HL-60 (cell line): Measurements from ENCODE around the gene UXS1.

Experiments
- SPI1 ChIP-seq: IDR thresholded peaks from 2 replicates; pipeline ENCODE4 v1.6.1; 2012; ENCODE audit warnings: low read depth, mild to moderate bottlenecking, borderline replicate concordance
- TF ChIP-seq, protein P1 (sequence below): IDR thresholded peaks from one replicate; pipeline ENCODE4 v1.5.1; 2011; ENCODE audit warnings: low read length, control low read depth, inconsistent platforms; ENCODE audit not compliant: insufficient read depth
- TF ChIP-seq, protein P2 (sequence below): IDR thresholded peaks from 2 replicates; pipeline ENCODE4 v1.6.1; 2012; ENCODE audit warnings: low read depth; ENCODE audit not compliant: insufficient replicate concordance

DNA sequence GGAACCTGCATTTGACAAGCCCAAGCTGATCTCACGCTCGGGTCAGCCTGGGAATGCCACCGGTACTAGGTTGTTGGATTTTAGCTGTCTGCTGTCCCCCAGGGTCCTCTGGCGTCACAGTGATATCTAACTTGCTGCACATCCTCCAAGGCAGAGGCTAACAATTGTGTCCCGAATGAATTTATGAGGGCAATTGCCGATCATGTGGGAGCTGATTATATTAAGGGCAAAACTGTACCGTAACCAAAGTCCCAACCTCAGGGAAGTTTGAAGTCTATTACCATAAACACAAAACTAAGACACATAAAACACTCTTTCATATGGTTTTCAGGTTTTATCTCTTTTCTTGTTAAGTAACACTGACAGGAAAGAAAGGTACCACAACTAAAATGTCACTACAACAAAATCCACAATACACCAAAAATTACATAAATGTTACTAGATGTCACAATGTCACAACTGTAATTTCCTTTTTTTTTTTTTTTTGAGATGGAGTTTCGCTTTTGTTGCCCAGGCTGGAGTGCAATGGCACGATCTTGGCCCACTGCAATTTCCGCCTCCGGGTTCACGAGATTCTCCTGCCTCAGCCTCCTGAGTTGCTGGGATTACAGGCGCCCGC, 6.7 kb downstream of the UXS1 start:
- TF ChIP-seq, protein P1, sequence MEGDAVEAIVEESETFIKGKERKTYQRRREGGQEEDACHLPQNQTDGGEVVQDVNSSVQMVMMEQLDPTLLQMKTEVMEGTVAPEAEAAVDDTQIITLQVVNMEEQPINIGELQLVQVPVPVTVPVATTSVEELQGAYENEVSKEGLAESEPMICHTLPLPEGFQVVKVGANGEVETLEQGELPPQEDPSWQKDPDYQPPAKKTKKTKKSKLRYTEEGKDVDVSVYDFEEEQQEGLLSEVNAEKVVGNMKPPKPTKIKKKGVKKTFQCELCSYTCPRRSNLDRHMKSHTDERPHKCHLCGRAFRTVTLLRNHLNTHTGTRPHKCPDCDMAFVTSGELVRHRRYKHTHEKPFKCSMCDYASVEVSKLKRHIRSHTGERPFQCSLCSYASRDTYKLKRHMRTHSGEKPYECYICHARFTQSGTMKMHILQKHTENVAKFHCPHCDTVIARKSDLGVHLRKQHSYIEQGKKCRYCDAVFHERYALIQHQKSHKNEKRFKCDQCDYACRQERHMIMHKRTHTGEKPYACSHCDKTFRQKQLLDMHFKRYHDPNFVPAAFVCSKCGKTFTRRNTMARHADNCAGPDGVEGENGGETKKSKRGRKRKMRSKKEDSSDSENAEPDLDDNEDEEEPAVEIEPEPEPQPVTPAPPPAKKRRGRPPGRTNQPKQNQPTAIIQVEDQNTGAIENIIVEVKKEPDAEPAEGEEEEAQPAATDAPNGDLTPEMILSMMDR = no peak
- TF ChIP-seq, protein P2, sequence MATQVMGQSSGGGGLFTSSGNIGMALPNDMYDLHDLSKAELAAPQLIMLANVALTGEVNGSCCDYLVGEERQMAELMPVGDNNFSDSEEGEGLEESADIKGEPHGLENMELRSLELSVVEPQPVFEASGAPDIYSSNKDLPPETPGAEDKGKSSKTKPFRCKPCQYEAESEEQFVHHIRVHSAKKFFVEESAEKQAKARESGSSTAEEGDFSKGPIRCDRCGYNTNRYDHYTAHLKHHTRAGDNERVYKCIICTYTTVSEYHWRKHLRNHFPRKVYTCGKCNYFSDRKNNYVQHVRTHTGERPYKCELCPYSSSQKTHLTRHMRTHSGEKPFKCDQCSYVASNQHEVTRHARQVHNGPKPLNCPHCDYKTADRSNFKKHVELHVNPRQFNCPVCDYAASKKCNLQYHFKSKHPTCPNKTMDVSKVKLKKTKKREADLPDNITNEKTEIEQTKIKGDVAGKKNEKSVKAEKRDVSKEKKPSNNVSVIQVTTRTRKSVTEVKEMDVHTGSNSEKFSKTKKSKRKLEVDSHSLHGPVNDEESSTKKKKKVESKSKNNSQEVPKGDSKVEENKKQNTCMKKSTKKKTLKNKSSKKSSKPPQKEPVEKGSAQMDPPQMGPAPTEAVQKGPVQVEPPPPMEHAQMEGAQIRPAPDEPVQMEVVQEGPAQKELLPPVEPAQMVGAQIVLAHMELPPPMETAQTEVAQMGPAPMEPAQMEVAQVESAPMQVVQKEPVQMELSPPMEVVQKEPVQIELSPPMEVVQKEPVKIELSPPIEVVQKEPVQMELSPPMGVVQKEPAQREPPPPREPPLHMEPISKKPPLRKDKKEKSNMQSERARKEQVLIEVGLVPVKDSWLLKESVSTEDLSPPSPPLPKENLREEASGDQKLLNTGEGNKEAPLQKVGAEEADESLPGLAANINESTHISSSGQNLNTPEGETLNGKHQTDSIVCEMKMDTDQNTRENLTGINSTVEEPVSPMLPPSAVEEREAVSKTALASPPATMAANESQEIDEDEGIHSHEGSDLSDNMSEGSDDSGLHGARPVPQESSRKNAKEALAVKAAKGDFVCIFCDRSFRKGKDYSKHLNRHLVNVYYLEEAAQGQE = no peak
- TF ChIP-seq SPI1 = no peak
